ENCODE data around the gene ZNF512B. TPM values are rescaled to one million over a fixed set of nuclear protein-coding genes. Genes with fewer than 3 reads are reported as not detected.
A peak's percentile ranks its signal among the peaks of the same experiment; 100 is the strongest.
"Not testable (repeated sequence)": the region's sequence is repeated elsewhere in the genome, so short reads cannot be mapped to it uniquely, and the experiment has no call there.

The ZNF512B gene
- 13.7 TPM for total RNA-seq
- long read RNA-seq, full-length matches to known transcripts: 2 of 31 reads
- long read RNA-seq, partial matches to known transcripts: 5 of 31 reads
- long read RNA-seq, other reads (novel, unspliced or antisense): 24 of 31 reads

DNA sequence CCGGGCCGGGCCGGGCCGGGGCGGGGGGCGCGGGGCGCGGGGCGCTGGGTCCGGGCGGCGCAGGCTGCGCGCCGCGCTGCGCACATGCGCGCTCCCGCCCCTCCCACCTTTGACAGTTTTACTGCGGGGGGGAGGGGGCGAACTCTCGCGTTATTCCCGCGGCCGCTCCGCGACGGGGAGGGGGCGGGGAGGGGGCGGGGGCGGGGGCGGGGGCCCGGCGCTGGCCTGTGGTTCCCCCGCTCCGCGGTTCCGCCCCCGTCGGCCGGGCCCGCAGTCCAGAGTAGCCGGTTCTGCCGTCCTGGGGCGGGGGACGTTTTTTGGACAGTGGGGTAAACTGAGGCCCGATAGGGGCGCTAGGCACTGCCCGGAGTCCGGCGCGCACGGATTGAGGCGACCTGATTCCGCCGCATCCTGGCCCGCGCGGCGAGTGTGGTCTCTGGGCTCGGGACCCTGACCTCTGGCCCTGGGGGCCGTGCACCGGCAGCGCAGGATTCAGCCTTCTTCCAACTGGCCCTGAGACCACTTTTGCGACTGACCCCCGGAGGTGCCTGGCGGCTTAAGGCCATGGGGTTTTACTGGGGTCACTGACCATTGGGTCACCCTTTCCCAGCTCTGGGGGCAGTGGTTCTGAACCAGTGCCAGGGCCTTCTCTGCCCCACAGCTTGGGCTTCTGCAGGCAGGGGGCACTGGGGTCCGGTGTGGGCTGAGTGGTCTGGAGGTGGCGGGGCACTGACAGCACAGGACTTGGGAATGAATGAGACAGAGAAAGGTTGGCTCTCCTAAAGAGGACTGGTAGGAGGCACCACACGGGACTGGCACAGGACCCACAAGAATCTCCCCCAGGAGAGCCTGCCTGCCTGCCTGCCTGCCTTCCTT is at the start of gene ZNF512B:
ZNF512B (minus strand) TSS at position 93 of the 876 bp plus-strand sequence. CDS start 1,980 bp downstream, outside the sequence.
- no peak for TF ChIP-seq CTCF (IDR thresholded peaks at IDR 0.05)
- ATAC-seq: peak; percentile 55 to 67
- intact Hi-C loops (cut with DNase I): no loop called here
- H3K9me3 ChIP-seq: no peaks in the 10 kb centered on the region
- H3K27ac ChIP-seq: peak within 1 kb of the TSS; percentile 71
- H3K4me3 ChIP-seq: peak within 1 kb of the TSS; percentile 65
- peaks cover 33% of the 10 kb centered on the region for H3K4me1 ChIP-seq
- no peaks in the 10 kb centered on the region for H3K27me3 ChIP-seq (ENCODE audit: low read depth)
- peaks cover 26% of the 10 kb centered on the region for H3K36me3 ChIP-seq
- no peak for DNase-seq

GRCh38 chr20:64015635-64016034 is 45.9 kb upstream of the ZNF512B start:
- intact Hi-C loops (cut with DNase I): no loop called here
- no peaks in the 10 kb centered on the region for H3K27me3 ChIP-seq (ENCODE audit: low read depth)
- peaks cover 89% of the 10 kb centered on the region for H3K36me3 ChIP-seq
- no peak for DNase-seq
- TF ChIP-seq CTCF (IDR thresholded peaks at IDR 0.05): no peak
- no peak overlapping the region for H3K4me3 ChIP-seq
- no peaks in the 10 kb centered on the region for H3K9me3 ChIP-seq
- no peaks in the 10 kb centered on the region for H3K4me1 ChIP-seq
- ATAC-seq: no peak
- no peak overlapping the region for H3K27ac ChIP-seq

DNA sequence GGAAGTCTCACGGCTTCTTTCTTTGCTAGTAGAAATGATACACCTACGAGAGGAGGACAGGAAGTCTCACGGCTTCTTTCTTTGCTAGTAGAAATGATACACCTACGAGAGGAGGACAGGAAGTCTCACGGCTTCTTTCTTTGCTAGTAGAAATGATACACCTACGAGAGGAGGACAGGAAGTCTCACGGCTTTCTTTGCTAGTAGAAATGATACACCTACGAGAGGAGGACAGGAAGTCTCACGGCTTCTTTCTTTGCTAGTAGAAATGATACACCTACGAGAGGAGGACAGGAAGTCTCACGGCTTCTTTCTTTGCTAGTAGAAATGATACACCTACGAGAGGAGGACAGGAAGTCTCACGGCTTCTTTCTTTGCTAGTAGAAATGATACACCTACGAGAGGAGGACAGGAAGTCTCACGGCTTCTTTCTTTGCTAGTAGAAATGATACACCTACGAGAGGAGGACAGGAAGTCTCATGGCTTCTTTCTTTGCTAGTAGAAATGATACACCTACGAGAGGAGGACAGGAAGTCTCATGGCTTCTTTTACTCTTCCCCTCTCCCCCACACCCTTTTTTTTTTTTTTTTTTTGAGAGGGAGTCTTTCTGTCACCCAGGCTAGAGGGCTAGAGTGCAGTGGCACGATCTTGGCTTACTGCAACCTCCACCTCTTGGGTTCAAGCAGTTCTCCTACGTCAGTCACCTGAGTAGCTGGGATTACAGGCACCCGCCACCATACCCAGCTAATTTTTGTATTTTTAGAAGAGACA is 42.8 kb upstream of the ZNF512B start:
- Histone ChIP-seq H3K27ac (peak overlapping the region; percentile 24), H3K36me3 (peaks cover 85% of the 10 kb centered on the region)
- DNase-seq; H3K4me3 ChIP-seq; ATAC-seq; H3K27me3 ChIP-seq (ENCODE audit: low read depth); H3K4me1 ChIP-seq; intact Hi-C loops (cut with DNase I); H3K9me3 ChIP-seq: not testable (repeated sequence)

DNA sequence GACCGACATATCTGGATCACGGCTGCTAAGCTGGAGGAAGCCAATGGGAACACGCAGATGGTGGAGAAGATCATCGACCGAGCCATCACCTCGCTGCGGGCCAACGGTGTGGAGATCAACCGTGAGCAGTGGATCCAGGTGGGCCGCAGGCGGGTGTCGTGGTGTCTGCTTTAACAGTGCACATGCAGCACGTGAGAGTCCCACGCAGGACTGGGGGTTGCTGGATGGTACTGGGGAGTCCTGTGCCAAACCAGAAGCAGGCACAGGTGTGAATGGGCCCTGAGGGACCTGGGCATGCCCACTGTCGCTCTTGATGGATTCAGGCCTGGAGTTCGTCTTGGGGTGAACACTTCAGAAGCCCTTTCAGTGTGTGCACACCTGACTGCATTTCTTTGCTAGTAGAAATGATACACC is 41.6 kb upstream of the ZNF512B start:
- H3K4me1 ChIP-seq: no peaks in the 10 kb centered on the region
- H3K9me3 ChIP-seq: no peaks in the 10 kb centered on the region
- H3K27me3 ChIP-seq (ENCODE audit: low read depth): no peaks in the 10 kb centered on the region
- DNase-seq (no peak), ATAC-seq (no peak)
- no peak overlapping the region for H3K4me3 ChIP-seq
- intact Hi-C loops (cut with DNase I): no loop called here
- no peak overlapping the region for H3K27ac ChIP-seq
- peaks cover 81% of the 10 kb centered on the region for H3K36me3 ChIP-seq
- no peak for TF ChIP-seq CTCF (IDR thresholded peaks at IDR 0.05)

DNA sequence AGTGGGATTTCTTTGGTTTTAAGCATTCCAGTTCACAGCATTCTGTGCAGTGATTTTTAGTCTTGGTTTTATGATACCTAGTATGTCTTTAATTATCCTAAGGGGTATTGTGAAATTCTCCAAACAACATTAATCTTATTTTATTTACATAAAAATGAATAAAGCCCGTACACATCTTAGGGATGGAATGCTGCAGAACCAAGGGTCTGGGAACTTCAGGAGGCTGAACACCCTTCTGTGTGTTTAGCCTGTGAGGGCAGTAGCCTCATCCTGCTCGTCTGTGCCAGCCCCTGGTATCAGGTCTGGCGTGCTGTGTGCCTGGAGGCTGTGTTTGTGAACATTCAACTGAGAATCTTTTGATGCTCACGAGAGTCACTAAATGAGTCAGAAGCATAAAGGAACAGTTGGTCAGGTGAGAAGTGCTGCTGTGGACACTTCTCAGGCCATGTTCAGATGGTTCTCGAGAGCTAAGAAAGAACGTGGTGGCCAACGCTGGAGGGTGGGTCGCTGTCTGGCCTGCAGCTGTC is 41.0 kb upstream of the ZNF512B start:
- Histone ChIP-seq H3K9me3 (no peaks in the 10 kb centered on the region), H3K27ac (no peak overlapping the region), H3K4me1 (no peaks in the 10 kb centered on the region), H3K4me3 (no peak overlapping the region), H3K27me3 (ENCODE audit: low read depth) (no peaks in the 10 kb centered on the region), H3K36me3 (peaks cover 81% of the 10 kb centered on the region)
- TF ChIP-seq CTCF (IDR thresholded peaks at IDR 0.05): no peak
- intact Hi-C loops (cut with DNase I): no loop called here
- DNase-seq (no peak), ATAC-seq (no peak)

Measured in lower lobe of right lung (tissue), 2 donors.